Measurements from ENCODE around the gene NXT1.

Gene NXT1

GRCh38 chr20:23361119-23361475 lies 10.5 kb downstream of the NXT1 start:
- no peak for DNase-seq (ENCODE audit: low read depth, low spot score)

DNA sequence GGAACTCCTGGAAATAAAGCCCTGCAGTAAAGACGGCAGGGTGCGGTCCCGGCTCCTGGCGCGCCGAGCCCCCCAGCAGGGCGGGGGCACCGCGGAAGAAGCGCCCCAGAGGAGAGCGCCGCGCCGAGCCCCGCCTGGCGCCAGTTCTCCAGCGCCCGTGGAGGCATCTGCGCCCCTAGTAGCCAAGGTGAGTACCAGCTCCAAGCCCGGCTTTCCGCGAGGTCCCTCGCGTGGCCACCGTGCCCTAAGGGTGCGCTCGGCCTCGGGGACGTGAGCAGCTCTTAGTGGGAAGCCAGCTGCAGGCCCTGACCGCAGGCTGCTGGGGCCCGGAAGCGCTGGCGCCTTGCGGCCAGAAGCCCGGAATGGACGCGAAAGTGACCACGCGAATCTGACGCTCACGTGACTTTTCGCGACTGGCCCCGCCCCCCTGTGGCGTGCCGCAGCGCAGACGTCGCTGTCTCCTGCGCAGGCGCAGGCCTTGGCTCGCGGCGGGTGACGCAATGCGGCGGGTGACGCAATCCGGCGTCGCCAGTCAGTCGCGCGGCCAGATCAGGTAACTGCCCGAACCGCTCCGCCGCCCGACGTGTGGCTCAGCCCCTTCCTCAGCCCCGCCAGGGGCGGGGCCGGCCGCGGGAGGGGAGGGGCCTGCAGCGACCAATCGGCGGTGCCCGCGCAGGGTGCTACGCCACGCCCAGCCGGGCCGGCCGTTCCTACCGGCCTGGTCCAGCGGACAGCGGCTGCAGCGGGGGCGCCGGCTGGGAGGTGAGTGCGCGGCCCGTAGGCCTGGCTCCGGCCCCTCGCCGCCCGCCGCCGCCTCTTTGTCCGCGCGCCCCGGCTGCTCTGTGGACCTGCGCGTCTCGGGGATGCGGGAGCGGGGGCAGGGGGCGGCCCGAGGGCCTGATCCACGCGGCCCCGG lies 11.1 kb downstream of the NXT1 start, which contains the start of gene GZF1:
GZF1 (plus strand) TSS at position 707 of the 916 bp plus-strand sequence. CDS start 2,202 bp downstream, outside the sequence.
- peak; percentile 99 for DNase-seq (ENCODE audit: low read depth, low spot score)

DNA sequence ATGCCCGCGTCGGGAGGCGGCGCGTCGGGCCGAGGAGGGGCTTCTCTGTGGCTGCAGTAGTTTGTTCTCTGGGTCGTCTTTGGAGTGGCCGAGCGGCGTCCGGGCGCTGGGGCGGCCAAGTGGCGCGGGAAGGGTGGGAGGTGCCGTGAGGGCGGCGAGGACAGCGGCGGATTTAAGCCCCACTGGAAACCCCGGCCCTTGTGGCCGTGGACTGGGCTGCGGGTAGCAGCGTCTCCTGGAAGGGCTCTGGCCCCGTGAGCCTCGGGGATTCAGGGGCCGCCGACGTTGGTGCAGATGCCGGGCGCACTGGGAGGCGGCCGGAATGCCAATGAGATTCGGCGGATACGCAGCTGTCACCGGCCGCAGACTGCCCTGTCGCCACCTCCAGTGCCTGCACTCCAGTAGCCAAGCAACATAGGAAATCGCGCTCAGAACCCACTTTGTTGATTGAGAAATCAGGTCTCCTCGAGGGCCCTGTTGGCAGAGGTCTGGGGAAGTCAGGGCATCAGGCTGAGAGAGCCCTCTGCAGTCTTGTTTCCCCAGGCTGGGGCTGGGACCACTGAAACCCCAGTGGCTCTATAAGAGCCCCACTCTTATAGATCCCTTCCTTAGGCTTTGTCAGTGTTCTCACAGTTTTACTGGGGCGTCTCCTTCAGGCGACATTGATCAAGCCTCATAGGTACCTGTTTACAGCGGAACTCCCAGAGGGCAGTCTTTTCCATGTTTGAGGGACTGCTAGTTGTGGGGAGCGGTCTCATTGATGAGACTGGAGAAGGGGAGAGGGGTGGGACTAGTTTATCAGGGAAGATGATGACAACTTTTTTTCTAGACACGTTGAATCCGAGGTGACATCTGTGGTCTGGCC lies 12.0 kb downstream of the NXT1 start:
- peak; percentile 55 for DNase-seq (ENCODE audit: low read depth, low spot score)

GRCh38 chr20:23363257-23363649 lies 12.7 kb downstream of the NXT1 start:
- no peak for DNase-seq (ENCODE audit: low read depth, low spot score)

DNA sequence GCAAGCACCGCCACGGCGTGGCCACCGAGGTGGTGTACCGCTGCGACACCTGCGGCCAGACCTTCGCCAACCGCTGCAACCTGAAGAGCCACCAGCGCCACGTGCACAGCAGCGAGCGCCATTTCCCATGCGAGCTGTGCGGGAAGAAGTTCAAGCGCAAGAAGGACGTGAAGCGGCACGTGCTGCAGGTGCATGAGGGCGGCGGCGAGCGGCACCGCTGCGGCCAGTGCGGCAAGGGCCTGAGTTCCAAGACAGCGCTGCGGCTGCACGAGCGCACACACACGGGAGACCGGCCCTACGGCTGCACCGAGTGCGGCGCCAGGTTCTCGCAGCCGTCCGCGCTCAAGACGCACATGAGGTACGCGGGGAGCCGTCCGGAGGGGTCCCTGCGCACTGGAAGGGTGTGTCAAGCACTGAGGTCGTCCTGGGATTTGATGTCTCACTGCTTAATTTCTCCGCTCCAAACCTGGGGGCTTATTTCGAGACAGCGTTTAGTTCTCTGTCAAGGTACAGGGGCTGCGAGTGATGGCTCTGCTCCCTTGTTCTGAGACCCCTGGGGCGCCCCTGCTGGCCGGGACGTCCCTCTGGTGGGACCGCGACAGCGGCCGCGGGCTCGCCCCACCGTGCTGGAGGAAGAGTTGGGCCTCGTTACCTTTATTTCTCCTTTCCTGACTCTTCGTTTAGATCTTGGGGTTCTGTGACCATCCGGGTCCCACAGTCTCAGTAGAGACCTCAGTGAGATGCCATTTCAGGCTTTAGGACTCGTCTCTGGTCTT lies 15.0 kb downstream of the NXT1 start:
- DNase-seq (ENCODE audit: low read depth, low spot score): no peak

GRCh38 chr20:23366384-23366783 lies 15.8 kb downstream of the NXT1 start:
- no peak for DNase-seq (ENCODE audit: low read depth, low spot score)

- DNase-seq (ENCODE audit: low read depth, low spot score): no peak
Observed at GRCh38 chr20:23367770-23368169, 17.2 kb downstream of the NXT1 start.

DNA sequence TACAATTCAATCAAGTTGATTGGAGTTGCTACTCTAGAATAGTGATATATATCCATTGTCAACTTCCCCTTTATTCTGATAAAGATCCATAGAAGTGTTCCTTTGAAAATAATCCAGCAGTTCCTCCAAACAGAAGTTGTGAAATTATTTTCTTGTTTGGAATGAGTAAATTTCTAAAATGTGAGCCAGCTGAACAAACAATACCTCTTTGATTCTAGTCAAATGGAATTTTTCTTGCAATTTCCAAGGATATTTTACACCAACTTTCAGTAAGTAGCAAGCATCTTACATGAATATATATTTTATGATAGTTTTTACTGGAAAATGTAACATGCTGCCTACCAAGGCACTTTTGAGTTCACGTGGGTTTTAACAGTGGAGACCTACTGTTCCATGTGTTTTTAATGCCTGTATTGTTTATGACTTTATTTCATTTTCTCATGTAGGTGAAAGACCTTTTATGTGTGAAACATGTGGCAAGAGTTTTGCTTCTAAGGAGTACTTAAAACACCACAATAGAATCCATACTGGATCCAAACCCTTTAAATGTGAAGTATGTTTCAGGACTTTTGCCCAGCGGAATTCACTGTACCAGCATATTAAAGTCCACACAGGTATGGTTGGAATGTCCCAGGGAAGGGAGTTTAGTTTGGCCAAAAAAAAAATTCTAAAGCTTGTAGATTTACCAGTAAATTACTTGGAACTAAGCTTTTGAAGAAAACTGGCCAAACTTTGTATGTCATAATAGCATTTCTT lies 17.9 kb downstream of the NXT1 start:
- DNase-seq (ENCODE audit: low read depth, low spot score): no peak

DNA sequence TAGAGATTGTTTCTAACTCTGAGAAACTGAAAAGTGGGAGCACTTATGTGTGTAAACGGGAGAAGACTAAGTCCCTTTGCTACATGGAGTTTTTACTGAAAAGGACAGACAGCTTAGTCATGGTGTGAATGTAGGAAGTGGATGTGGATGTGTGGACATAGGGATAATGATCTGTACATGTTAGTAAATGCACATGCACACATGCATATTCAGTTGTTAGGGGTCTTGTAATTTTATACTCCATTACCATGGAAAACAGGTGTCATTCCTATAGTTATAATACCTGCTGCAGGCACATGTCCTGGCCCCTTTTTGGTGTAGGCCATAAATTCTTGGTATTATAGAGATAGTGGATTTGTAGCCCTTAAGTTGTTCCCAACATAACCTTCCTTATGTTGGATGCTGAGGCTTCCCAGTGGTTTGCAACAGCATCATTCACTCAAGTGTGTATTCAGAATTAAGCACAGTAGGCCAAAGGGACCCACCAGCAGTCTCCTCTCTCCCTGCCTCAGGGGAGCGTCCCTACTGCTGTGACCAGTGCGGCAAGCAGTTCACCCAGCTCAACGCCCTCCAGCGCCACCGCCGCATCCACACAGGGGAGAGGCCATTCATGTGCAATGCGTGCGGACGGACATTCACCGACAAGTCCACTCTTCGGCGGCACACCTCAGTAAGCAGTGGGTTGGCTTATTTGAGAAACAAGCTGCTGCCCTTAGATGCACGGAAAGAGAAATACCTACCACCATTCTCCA lies 18.7 kb downstream of the NXT1 start:
- peak; percentile 6 for DNase-seq (ENCODE audit: low read depth, low spot score)

DNA sequence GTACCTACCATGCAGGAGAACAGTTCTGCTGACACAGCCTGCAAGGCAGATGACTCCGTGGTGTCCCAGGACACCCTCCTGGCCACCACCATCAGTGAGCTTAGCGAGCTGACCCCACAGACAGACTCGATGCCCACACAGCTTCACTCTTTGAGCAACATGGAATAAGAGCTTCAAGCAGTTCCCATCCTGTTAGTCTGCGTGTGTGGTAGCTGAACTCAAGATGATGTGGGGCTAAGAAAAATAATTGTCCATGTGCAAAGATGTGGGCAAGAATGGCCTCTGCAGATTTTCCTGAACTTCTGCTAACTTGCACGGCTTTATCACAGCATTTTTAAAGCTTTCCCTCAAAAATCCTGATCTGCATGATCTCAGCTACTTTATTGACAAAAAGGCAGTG lies 19.7 kb downstream of the NXT1 start:
- DNase-seq (ENCODE audit: low read depth, low spot score): no peak

DNA sequence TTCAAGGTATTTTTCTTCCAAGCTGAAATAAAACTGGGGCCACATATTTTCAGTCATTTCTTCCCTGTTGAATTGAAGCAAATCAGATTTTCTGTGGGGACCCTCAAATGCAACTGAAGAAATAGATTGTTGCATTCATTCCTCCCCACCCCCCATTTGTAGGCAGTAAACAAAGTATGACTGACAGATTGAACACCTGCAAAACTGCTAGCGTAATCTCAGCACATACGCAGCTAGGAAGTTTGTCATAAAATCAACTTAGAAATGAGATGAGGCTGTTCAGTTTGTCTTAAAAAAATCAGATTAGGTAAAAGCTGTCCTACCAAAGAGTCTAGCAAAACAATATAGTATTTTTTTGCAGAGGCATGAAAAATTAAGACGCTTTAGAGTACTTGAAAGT lies 20.3 kb downstream of the NXT1 start:
- no peak for DNase-seq (ENCODE audit: low read depth, low spot score)

- no peak for DNase-seq (ENCODE audit: low read depth, low spot score)
Observed at GRCh38 chr20:23371496-23371895, 20.9 kb downstream of the NXT1 start.

- no peak for DNase-seq (ENCODE audit: low read depth, low spot score)
Observed at GRCh38 chr20:23374441-23374840, 23.9 kb downstream of the NXT1 start.

DNA sequence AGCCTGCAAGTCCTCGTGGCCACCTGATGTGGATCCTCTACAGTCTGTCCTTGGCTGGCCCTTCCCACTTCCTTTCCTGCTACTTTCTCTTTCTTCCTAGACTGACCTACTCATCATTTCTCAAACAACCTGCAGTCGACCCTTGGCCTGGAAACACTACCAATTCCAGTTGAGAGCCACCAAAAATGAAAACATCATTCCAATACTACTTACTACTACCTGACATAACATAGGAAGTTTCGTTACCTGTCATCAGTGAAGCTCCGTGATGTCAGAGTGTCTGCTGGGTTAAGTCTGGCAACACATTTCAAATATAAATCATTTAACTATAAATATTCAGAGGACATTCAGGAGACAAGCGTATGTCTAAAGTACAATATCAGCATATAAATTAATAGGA lies 25.2 kb downstream of the NXT1 start:
- no peak for DNase-seq (ENCODE audit: low read depth, low spot score)

- DNase-seq (ENCODE audit: low read depth, low spot score): no peak
Observed at GRCh38 chr20:23379772-23380171, 29.2 kb downstream of the NXT1 start.

DNA sequence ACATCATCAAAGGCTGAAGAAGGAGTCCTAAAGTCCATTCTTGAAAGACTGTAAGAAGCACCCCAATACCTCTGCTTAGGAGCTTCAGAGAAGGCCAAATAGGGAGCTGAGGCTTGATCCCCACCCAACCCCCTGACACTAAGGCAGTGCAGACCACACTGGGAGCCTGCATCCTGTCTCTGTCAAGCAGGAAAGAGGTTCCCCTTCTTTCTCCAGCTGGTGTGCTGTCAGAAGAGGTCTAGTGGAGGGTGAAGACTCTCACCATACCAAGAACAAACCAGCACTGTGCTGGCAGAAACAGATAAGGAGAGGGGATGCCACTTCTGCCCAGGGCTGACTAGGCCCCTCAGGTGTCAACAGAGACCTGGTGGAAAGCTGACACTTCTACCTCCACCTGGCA lies 31.3 kb downstream of the NXT1 start:
- no peak for DNase-seq (ENCODE audit: low read depth, low spot score)

- DNase-seq (ENCODE audit: low read depth, low spot score): no peak
Observed at GRCh38 chr20:23386304-23387117, 35.9 kb downstream of the NXT1 start.

GRCh38 chr20:23387118-23387443 lies 36.5 kb downstream of the NXT1 start:
- DNase-seq (ENCODE audit: low read depth, low spot score): no peak

- no peak for DNase-seq (ENCODE audit: low read depth, low spot score)
Observed at GRCh38 chr20:23390091-23390774, 39.6 kb downstream of the NXT1 start.

Measured in ELF-1 (cell line).